HepG2 (cell line): ENCODE measurements around the gene SASH1. TPM values are rescaled to one million over a fixed set of nuclear protein-coding genes. Genes with fewer than 3 reads are reported as not detected.

Source experiments
- ATAC-seq: fragments of 200-7000 bp; cut with Tn5 transposase; 3 replicates; pipeline ENCODE4 v1.9.1; 2020; ENCODE audit warnings: mild to moderate bottlenecking, moderate library complexity
- BruUV-seq: library from RNA; stranded (reverse); fragments of 400-500 nt; replicated peaks from 2 replicates; lab custom pipeline; 2021; lab: Mats Ljungman, UMichigan
- CTCF ChIA-PET: fragments of 300-600 bp; formaldehyde crosslinking; extraction: SDS; loops from one replicate; lab custom pipeline; 2021; ENCODE audit warnings: low total read pairs, inconsistent platforms, low intra/inter-chr PET ratio; lab: Yijun Ruan, JAX
- POLR2A ChIA-PET: fragments of 350-600 bp; sonication (Branson Sonifier 250); formaldehyde crosslinking; loops from one replicate; lab custom pipeline; 2020; ENCODE audit warnings: antibody characterized with exemption, inconsistent platforms; lab: Yijun Ruan, JAX
- DNase-seq: peaks from one replicate; pipeline ENCODE4 v3.0.0-alpha.2; 2015; ENCODE audit warnings: low spot score
- FAIRE-seq: peaks from 3 replicates; lab custom pipeline; 2011; peaks lifted over from hg19 to GRCh38; lab: Jason Lieb, UNC
- H2AFZ ChIP-seq: one replicate; pipeline ENCODE4 v1.6.1; 2011; ENCODE audit warnings: low read length, inconsistent platforms
- H3K27ac ChIP-seq: fragments of 300-600 bp; 3 replicates; pipeline ENCODE4 v1.8.0; 2011; ENCODE audit warnings: mixed run types, mild to moderate bottlenecking, mixed read lengths, low read length, inconsistent platforms; ENCODE audit not compliant: insufficient read depth; ENCODE audit errors: extremely low read length
- H3K27me3 ChIP-seq, 2 experiments: fragments of 200-600 bp in 1 of 2; 2 replicates in 1 of 2; 3 replicates in 1 of 2; pipeline versions ENCODE4 v1.6.0 to v1.8.0; 2011; ENCODE audit warnings: low read length in 2 of 2, mild to moderate bottlenecking in 2 of 2, moderate library complexity in 2 of 2, inconsistent platforms in 1 of 2; ENCODE audit not compliant: insufficient read depth in 2 of 2, control insufficient read depth in 1 of 2
- H3K36me3 ChIP-seq, 2 experiments: fragments of 200-600 bp in 1 of 2; replicated peaks in 1 of 2; 2 replicates in 1 of 2; 3 replicates in 1 of 2; pipeline versions ENCODE4 v1.5.1 to v1.8.0; 2011; ENCODE audit warnings: low read length in 2 of 2, inconsistent platforms in 1 of 2; ENCODE audit not compliant: insufficient read depth in 2 of 2, control insufficient read depth in 1 of 2
- H3K4me1 ChIP-seq: 2 replicates; pipeline ENCODE4 v1.5.1; 2012; ENCODE audit warnings: low read length, inconsistent platforms; ENCODE audit not compliant: insufficient read depth
- H3K4me2 ChIP-seq: 2 replicates; pipeline ENCODE4 v1.6.0; 2011; ENCODE audit warnings: low read depth, low read length, inconsistent platforms
- H3K4me3 ChIP-seq, 3 experiments: fragments of 200-600 bp in 1 of 3; sonication (generic), shearing (Covaris generic) in 1 of 3; replicated peaks in 1 of 3; 2 replicates each; pipeline ENCODE4 v1.5.1; 2011 to 2016; ENCODE audit warnings: low read length in 3 of 3, inconsistent platforms in 2 of 3, low read depth in 2 of 3, mild to moderate bottlenecking in 2 of 3, control low read depth in 1 of 3, mixed read lengths in 1 of 3; ENCODE audit not compliant: insufficient read depth in 1 of 3
- H3K79me2 ChIP-seq: one replicate; pipeline ENCODE4 v1.6.1; 2011; ENCODE audit warnings: low read length, inconsistent platforms; ENCODE audit not compliant: insufficient read depth
- H3K9ac ChIP-seq: 2 replicates; pipeline ENCODE4 v1.6.0; 2011; ENCODE audit warnings: mild to moderate bottlenecking, low read depth, low read length, inconsistent platforms; ENCODE audit not compliant: insufficient read depth
- H3K9me3 ChIP-seq: 2 replicates; pipeline ENCODE4 v1.5.1; 2012; ENCODE audit warnings: mild to moderate bottlenecking, low read length
- H4K20me1 ChIP-seq: 2 replicates; pipeline ENCODE4 v1.6.0; 2011; ENCODE audit warnings: inconsistent platforms, mild to moderate bottlenecking, low read length, moderate library complexity; ENCODE audit not compliant: insufficient read depth
- AHR ChIP-seq: IDR thresholded peaks from 2 replicates; pipeline ENCODE4 v1.6.1; 2018; ENCODE audit warnings: missing genetic modification reagents, missing compliant biosample characterization
- BRCA1 ChIP-seq: sonication (generic); formaldehyde crosslinking; IDR thresholded peaks from 2 replicates; pipeline ENCODE4 v1.4.0; 2020; ENCODE audit warnings: missing genetic modification reagents
- CAMTA2 ChIP-seq: sonication (generic); formaldehyde crosslinking; IDR thresholded peaks from 2 replicates; pipeline ENCODE4 v1.4.0; 2020; ENCODE audit warnings: mild to moderate bottlenecking, missing genetic modification reagents, borderline replicate concordance
- DPF2 ChIP-seq: sonication (generic); formaldehyde crosslinking; IDR thresholded peaks from 2 replicates; pipeline ENCODE4 v1.4.0; 2020; ENCODE audit warnings: mild to moderate bottlenecking, low read depth, missing genetic modification reagents, borderline replicate concordance
- DR1 ChIP-seq: sonication (generic); formaldehyde crosslinking; IDR thresholded peaks from 2 replicates; pipeline ENCODE4 v1.8.0; 2021; ENCODE audit warnings: mild to moderate bottlenecking, missing genetic modification reagents, inconsistent platforms
- GTF3A ChIP-seq: sonication (generic); formaldehyde crosslinking; conservative IDR thresholded peaks from 2 replicates; pipeline ENCODE4 v1.4.0; 2020; ENCODE audit warnings: mild to moderate bottlenecking, missing genetic modification reagents
- HNRNPLL ChIP-seq: fragments of 200-400 bp; formaldehyde crosslinking; IDR thresholded peaks from 2 replicates; pipeline ENCODE4 v1.6.1; 2017; ENCODE audit warnings: mild to moderate bottlenecking, low read depth, low read length; ENCODE audit not compliant: poor library complexity, severe bottlenecking
- HOXD1 ChIP-seq: sonication (generic); formaldehyde crosslinking; IDR thresholded peaks from 2 replicates; pipeline ENCODE4 v1.5.0; 2020; ENCODE audit warnings: missing genetic modification reagents
- KLF13 ChIP-seq: sonication (generic); formaldehyde crosslinking; IDR thresholded peaks from 2 replicates; pipeline ENCODE4 v1.4.0; 2020; ENCODE audit warnings: mild to moderate bottlenecking, missing genetic modification reagents
- MEF2D ChIP-seq: sonication (generic); formaldehyde crosslinking; IDR thresholded peaks from 2 replicates; pipeline ENCODE4 v1.5.1; 2020; ENCODE audit warnings: mild to moderate bottlenecking, missing genetic modification reagents
- PRPF4 ChIP-seq: fragments of 200-400 bp; formaldehyde crosslinking; IDR thresholded peaks from 2 replicates; pipeline ENCODE4 v1.6.1; 2016; ENCODE audit warnings: low read length, low read depth; ENCODE audit not compliant: poor library complexity, severe bottlenecking
- SAP130 ChIP-seq: IDR thresholded peaks from 2 replicates; pipeline ENCODE4 v1.6.1; 2016; ENCODE audit warnings: low read depth
- SUZ12 ChIP-seq: fragments of 150-350 bp; IDR thresholded peaks from 2 replicates; pipeline ENCODE4 v1.6.1; 2014; ENCODE audit warnings: low read depth, low read length
- ZFP36 ChIP-seq: fragments of 150-350 bp; IDR thresholded peaks from 2 replicates; pipeline ENCODE4 v1.6.1; 2018; ENCODE audit warnings: borderline replicate concordance, low read length, low read depth; ENCODE audit not compliant: partially characterized antibody
- ZFP36L2 ChIP-seq: sonication (generic); formaldehyde crosslinking; IDR thresholded peaks from 2 replicates; pipeline ENCODE4 v1.4.0; 2020; ENCODE audit warnings: missing genetic modification reagents
- ZMYM4 ChIP-seq: sonication (generic); formaldehyde crosslinking; IDR thresholded peaks from 2 replicates; pipeline ENCODE4 v1.8.1; 2023; ENCODE audit warnings: mild to moderate bottlenecking, missing genetic modification reagents
- ZNF235 ChIP-seq: sonication (generic); formaldehyde crosslinking; IDR thresholded peaks from 2 replicates; pipeline ENCODE4 v1.8.1; 2023; ENCODE audit warnings: mild to moderate bottlenecking, missing genetic modification reagents, borderline replicate concordance
- WGBS: methylation state at CpG from one replicate; pipeline ENCODE4 v1.1.6; 2017; ENCODE audit warnings: low lambda C conversion rate; 5-methylcytosine and 5-hydroxymethylcytosine counted together
- in situ Hi-C: cut with HindIII; loops from 2 replicates; pipeline ENCODE4 v1.10.0; 2017; ENCODE audit warnings: low pct_unique_long_range_greater_than_20kb; ENCODE audit not compliant: extremely low pct_ligation_motif_present
- intact Hi-C: fragments of 100-400 bp; cut with micrococcal nuclease; formaldehyde crosslinking; loops from one replicate; pipeline ENCODE4 v1.10.0; 2022; ENCODE audit not compliant: unreplicated experiment
- polyA plus RNA-seq, 8 experiments: library from polyadenylated mRNA; depleted of rRNA in 3 of 8; stranded (reverse) in 7 of 8; unstranded in 1 of 8; fragments of >200 nt; fragmentation: Illumina TruSeq in 4 of 8; extraction: Trizol in 4 of 8; gene quantifications; 2 replicates each; pipeline versions ENCODE4 v1.2.1 to v1.2.3, GENCODE V29; 2011 to 2016; ENCODE audit warnings: low read depth in 4 of 8, missing spikeins in 1 of 8, mixed read lengths in 1 of 8; ENCODE audit not compliant: insufficient read depth in 1 of 8
- total RNA-seq, 5 experiments: library from RNA; depleted of rRNA; stranded (reverse); fragments of >200 nt; fragmentation: Illumina TruSeq; extraction: Trizol; gene quantifications; 2 replicates each; pipeline ENCODE4 v1.2.3, GENCODE V29; 2016; ENCODE audit warnings: low read depth in 1 of 5

SASH1 gene
- total and polyA plus RNA-seq, 2 of the 13 experiments (the other 11 are each of a cell fraction or from before 2014, with no cell fraction given): 7.5 to 8.2 TPM

- ChIA-PET CTCF (no interaction called here), POLR2A (no interaction called here)
- intact Hi-C loops: no loop called here
- peaks cover 3% of the 10 kb centered on the region for H3K79me2 ChIP-seq
- in situ Hi-C loops: no loop called here
- H3K27me3 ChIP-seq: no peaks in the 10 kb centered on the region
- 97% methylated on average over 7 of the region's 7 CpGs for WGBS
- no peaks in the 10 kb centered on the region for H4K20me1 ChIP-seq
- H3K9me3 ChIP-seq: no peaks in the 10 kb centered on the region
- no TSS peak for BruUV-seq
- FAIRE-seq (no peak), DNase-seq (no peak), ATAC-seq (no peak)
- H2AFZ ChIP-seq: no peak overlapping the region
- no peak overlapping the region for H3K4me3 ChIP-seq
- no peak overlapping the region for H3K4me2 ChIP-seq
- no peak overlapping the region for H3K9ac ChIP-seq
- H3K4me1 ChIP-seq: peaks cover 11% of the 10 kb centered on the region
- TF ChIP-seq KLF13 (CRISPR knock-in tag): no peak
- no peak for TF ChIP-seq CAMTA2 (CRISPR knock-in tag)
- TF ChIP-seq, all 625 proteins: peak for 0
- Histone ChIP-seq H3K27ac (no peak overlapping the region), H3K36me3 (peaks cover 2 to 3% of the 10 kb centered on the region in 2 experiments; a peak in 2 of 5 replicates)
Measured at GRCh38 chr6:148358196-148358785, 15.7 kb downstream of the SASH1 start.

GRCh38 chr6:148359228-148359627 lies 16.6 kb downstream of the SASH1 start:
- Histone ChIP-seq H3K79me2 (peaks cover 3% of the 10 kb centered on the region), H3K27ac (no peak overlapping the region), H2AFZ (no peak overlapping the region), H3K4me1 (peaks cover 11% of the 10 kb centered on the region), H4K20me1 (no peaks in the 10 kb centered on the region), H3K9me3 (no peaks in the 10 kb centered on the region)
- intact Hi-C loops: no loop called here
- CTCF ChIA-PET: no interaction called here
- POLR2A ChIA-PET: no interaction called here
- in situ Hi-C loops: no loop called here
- ATAC-seq (no peak), FAIRE-seq (no peak), DNase-seq (no peak)
- no TSS peak for BruUV-seq
- TF ChIP-seq DPF2: no peak
- no peak for TF ChIP-seq ZMYM4 (CRISPR knock-in tag)
- no peak for TF ChIP-seq HOXD1 (CRISPR knock-in tag)
- no peak for TF ChIP-seq ZNF235 (CRISPR knock-in tag)
- TF ChIP-seq MEF2D (CRISPR knock-in tag): no peak
- TF ChIP-seq ZFP36: no peak
- no peak for TF ChIP-seq DR1 (CRISPR knock-in tag)
- TF ChIP-seq HNRNPLL: no peak
- no peak for TF ChIP-seq PRPF4
- TF ChIP-seq GTF3A: no peak
- no peak for TF ChIP-seq BRCA1 (CRISPR knock-in tag)
- no peak for TF ChIP-seq ZFP36L2 (CRISPR knock-in tag)
- no peak for TF ChIP-seq SAP130
- no peak for TF ChIP-seq AHR (CRISPR knock-in tag)
- no peak for TF ChIP-seq SUZ12
- TF ChIP-seq, all 625 proteins: peak for 0
- WGBS: 99% methylated on average over 5 of the region's 5 CpGs
- Histone ChIP-seq H3K27me3 (no peaks in the 10 kb centered on the region), H3K4me2 (no peak overlapping the region), H3K4me3 (no peak overlapping the region), H3K36me3 (peaks cover 0 to 1% of the 10 kb centered on the region in 2 experiments; a peak in 2 of 5 replicates), H3K9ac (no peak overlapping the region)
